Vagina (tissue), 2 donors: ENCODE measurements around the gene CCDC127. TPM values are rescaled to one million over a fixed set of nuclear protein-coding genes. Genes with fewer than 3 reads are reported as not detected.

Experiments used
- DNase-seq, 2 donors: peaks; one replicate each; pipeline ENCODE4 v3.0.0-alpha.2; 2017; ENCODE audit errors: extremely low spot score in 2 of 2
- H3K27ac ChIP-seq: fragments of 200-600 bp; sonication (generic); one replicate; pipeline ENCODE4 v1.5.1; 2019
- H3K27me3 ChIP-seq: fragments of 200-600 bp; sonication (generic); one replicate; pipeline ENCODE4 v1.5.1; 2019
- H3K36me3 ChIP-seq, 2 donors: fragments of 200-600 bp; sonication (generic); one replicate each; pipeline ENCODE4 v1.5.1; 2017 to 2019
- H3K4me1 ChIP-seq: fragments of 200-600 bp; sonication (generic); one replicate; pipeline ENCODE4 v1.5.1; 2019
- H3K4me3 ChIP-seq, 2 donors: fragments of 200-600 bp; sonication (generic); 1 replicate in 1 of 2; 2 replicates in 1 of 2; pipeline ENCODE4 v1.5.1; 2016 to 2019
- H3K9me3 ChIP-seq: fragments of 200-600 bp; sonication (generic); one replicate; pipeline ENCODE4 v1.5.1; 2019
- CTCF ChIP-seq, 3 experiments: fragments of 450-650 bp in 2 of 3; fragments of 200-600 bp in 1 of 3; sonication (generic) in 1 of 3; IDR thresholded peaks; one replicate each; pipeline ENCODE4 v1.5.1; 2017 to 2019; ENCODE audit warnings: antibody characterized with exemption in 3 of 3, mild to moderate bottlenecking in 2 of 3, moderate library complexity in 2 of 3
- POLR2A ChIP-seq, 2 donors: fragments of 450-650 bp; IDR thresholded peaks; one replicate each; pipeline ENCODE4 v1.6.1; 2017; ENCODE audit warnings: antibody characterized with exemption in 2 of 2, mild to moderate bottlenecking in 2 of 2, moderate library complexity in 2 of 2
- POLR2AphosphoS5 ChIP-seq, 2 donors: sonication (generic); formaldehyde crosslinking; IDR thresholded peaks; one replicate each; pipeline ENCODE4 v1.9.0; 2017; ENCODE audit warnings: antibody characterized with exemption in 2 of 2, mild to moderate bottlenecking in 2 of 2, low read depth in 1 of 2; ENCODE audit not compliant: insufficient read depth in 1 of 2
- intact Hi-C: fragments of 100-400 bp; cut with DNase I; formaldehyde crosslinking; loops from one replicate; pipeline ENCODE4 v1.15.1; 2023
- total RNA-seq: library from RNA; depleted of rRNA; stranded (reverse); fragments of >200 nt; gene quantifications from one replicate; pipeline ENCODE4 v1.2.3, GENCODE V29; 2016

Gene CCDC127
- total RNA-seq, 1 donor from 2014 or later: 4.2 TPM

GRCh38 chr5:176296-176823, 41.6 kb downstream of the CCDC127 start:
- no peaks in the 10 kb centered on the region for H3K27me3 ChIP-seq
- H3K36me3 ChIP-seq: no peaks in the 10 kb centered on the region
- no peak for DNase-seq
- TF ChIP-seq POLR2AphosphoS5 (IDR thresholded peaks at IDR 0.05; ENCODE audit: insufficient read depth in 1 of 2, low read depth in 1 of 2) (no peak), CTCF (IDR thresholded peaks at IDR 0.05) (no peak), POLR2A (IDR thresholded peaks at IDR 0.05) (no peak)
- intact Hi-C loops: no loop called here
- no peaks in the 10 kb centered on the region for H3K9me3 ChIP-seq
- H3K4me3 ChIP-seq: no peak overlapping the region
- H3K4me1 ChIP-seq: no peaks in the 10 kb centered on the region
- no peak overlapping the region for H3K27ac ChIP-seq

GRCh38 chr5:174876-175465, 43.0 kb downstream of the CCDC127 start:
- no peak overlapping the region for H3K4me3 ChIP-seq
- no peaks in the 10 kb centered on the region for H3K27me3 ChIP-seq
- TF ChIP-seq CTCF (IDR thresholded peaks at IDR 0.05) (no peak), POLR2AphosphoS5 (IDR thresholded peaks at IDR 0.05; ENCODE audit: insufficient read depth in 1 of 2, low read depth in 1 of 2) (no peak), POLR2A (IDR thresholded peaks at IDR 0.05) (no peak)
- H3K4me1 ChIP-seq: no peaks in the 10 kb centered on the region
- DNase-seq: no peak
- no peaks in the 10 kb centered on the region for H3K9me3 ChIP-seq
- intact Hi-C loops: no loop called here
- no peaks in the 10 kb centered on the region for H3K36me3 ChIP-seq
- H3K27ac ChIP-seq: no peak overlapping the region

DNA sequence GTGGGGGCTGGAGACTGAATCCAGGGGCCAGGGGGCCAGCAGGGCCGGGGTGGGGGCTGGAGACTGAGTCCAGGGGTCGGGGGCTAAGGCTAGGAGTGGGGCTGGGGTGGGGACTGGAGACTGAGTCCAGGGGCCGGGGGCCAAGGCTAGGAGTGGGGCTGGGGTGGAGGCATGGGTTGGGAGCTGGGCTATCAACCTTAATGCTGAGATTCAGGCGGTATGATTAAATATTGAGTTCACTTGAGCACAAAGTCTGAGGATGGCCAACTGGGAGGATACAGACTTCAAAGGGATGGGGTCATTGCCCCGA, 43.7 kb downstream of the CCDC127 start:
- TF ChIP-seq POLR2A (IDR thresholded peaks at IDR 0.05): no peak
- no peak for TF ChIP-seq CTCF (IDR thresholded peaks at IDR 0.05)
- no peak for TF ChIP-seq POLR2AphosphoS5 (IDR thresholded peaks at IDR 0.05; ENCODE audit: insufficient read depth in 1 of 2, low read depth in 1 of 2)
- H3K9me3 ChIP-seq: no peaks in the 10 kb centered on the region
- H3K36me3 ChIP-seq: no peaks in the 10 kb centered on the region
- no peak overlapping the region for H3K4me3 ChIP-seq
- no peaks in the 10 kb centered on the region for H3K4me1 ChIP-seq
- intact Hi-C loops: no loop called here
- H3K27ac ChIP-seq: no peak overlapping the region
- no peak for DNase-seq
- no peaks in the 10 kb centered on the region for H3K27me3 ChIP-seq

GRCh38 chr5:173392-174290, 44.3 kb downstream of the CCDC127 start:
- H3K4me1 ChIP-seq: no peaks in the 10 kb centered on the region
- no peaks in the 10 kb centered on the region for H3K27me3 ChIP-seq
- H3K9me3 ChIP-seq: no peaks in the 10 kb centered on the region
- TF ChIP-seq CTCF (IDR thresholded peaks at IDR 0.05) (no peak), POLR2AphosphoS5 (IDR thresholded peaks at IDR 0.05; ENCODE audit: insufficient read depth in 1 of 2, low read depth in 1 of 2) (no peak), POLR2A (IDR thresholded peaks at IDR 0.05) (no peak)
- H3K27ac ChIP-seq: no peak overlapping the region
- intact Hi-C loops: no loop called here
- DNase-seq: no peak
- no peak overlapping the region for H3K4me3 ChIP-seq
- no peaks in the 10 kb centered on the region for H3K36me3 ChIP-seq

DNA sequence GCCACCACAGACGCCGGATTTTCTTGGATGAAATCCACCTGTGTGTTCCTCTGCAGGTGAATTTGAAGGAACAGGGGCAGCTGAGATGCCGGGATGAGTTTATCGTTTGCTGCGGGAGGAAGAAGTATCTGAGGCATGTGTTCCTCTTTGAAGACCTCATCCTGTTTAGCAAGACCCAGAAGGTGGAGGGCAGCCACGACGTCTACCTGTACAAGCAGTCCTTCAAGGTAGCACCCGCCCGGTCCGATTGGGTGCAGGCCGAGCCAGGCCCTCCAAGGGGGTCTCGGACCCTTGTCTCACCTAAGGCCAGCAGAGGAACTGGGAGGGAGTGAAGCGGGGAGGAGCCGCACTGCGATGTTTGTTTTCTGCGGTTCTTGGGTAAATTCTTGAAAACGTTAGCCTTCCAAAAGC, 45.1 kb downstream of the CCDC127 start:
- Histone ChIP-seq H3K4me1 (no peaks in the 10 kb centered on the region), H3K27ac (no peak overlapping the region), H3K36me3 (no peaks in the 10 kb centered on the region), H3K27me3 (no peaks in the 10 kb centered on the region), H3K9me3 (no peaks in the 10 kb centered on the region), H3K4me3 (no peak overlapping the region)
- DNase-seq: no peak
- intact Hi-C loops: no loop called here
- no peak for TF ChIP-seq POLR2AphosphoS5 (IDR thresholded peaks at IDR 0.05; ENCODE audit: insufficient read depth in 1 of 2, low read depth in 1 of 2)
- TF ChIP-seq CTCF (IDR thresholded peaks at IDR 0.05): no peak
- no peak for TF ChIP-seq POLR2A (IDR thresholded peaks at IDR 0.05)
